ENCODE measurements around the gene RTEL1.
A peak's percentile ranks its signal among the peaks of the same experiment; 100 is the strongest.

Gene RTEL1

GRCh38 chr20:63740627-63741353 lies 82.7 kb downstream of the RTEL1 start:
- peak overlapping the region; percentile 63 for H3K4me3 ChIP-seq (ENCODE audit: low read depth, low read length)
- peak overlapping the region; percentile 57 for H2AFZ ChIP-seq
- H3K27ac ChIP-seq = peak overlapping the region; percentile 66
- no peaks in the 10 kb centered on the region for H3K9me3 ChIP-seq (ENCODE audit: control insufficient read depth, low read length)
- H3K27me3 ChIP-seq (ENCODE audit: control insufficient read depth, insufficient read depth, low read length) = no peaks in the 10 kb centered on the region
- peaks cover 10% of the 10 kb centered on the region for H3K4me1 ChIP-seq
- H3K36me3 ChIP-seq (ENCODE audit: control insufficient read depth, insufficient read depth, low read length) = no peaks in the 10 kb centered on the region
- no peaks in the 10 kb centered on the region for H3K79me2 ChIP-seq
- TF ChIP-seq, protein P1, sequence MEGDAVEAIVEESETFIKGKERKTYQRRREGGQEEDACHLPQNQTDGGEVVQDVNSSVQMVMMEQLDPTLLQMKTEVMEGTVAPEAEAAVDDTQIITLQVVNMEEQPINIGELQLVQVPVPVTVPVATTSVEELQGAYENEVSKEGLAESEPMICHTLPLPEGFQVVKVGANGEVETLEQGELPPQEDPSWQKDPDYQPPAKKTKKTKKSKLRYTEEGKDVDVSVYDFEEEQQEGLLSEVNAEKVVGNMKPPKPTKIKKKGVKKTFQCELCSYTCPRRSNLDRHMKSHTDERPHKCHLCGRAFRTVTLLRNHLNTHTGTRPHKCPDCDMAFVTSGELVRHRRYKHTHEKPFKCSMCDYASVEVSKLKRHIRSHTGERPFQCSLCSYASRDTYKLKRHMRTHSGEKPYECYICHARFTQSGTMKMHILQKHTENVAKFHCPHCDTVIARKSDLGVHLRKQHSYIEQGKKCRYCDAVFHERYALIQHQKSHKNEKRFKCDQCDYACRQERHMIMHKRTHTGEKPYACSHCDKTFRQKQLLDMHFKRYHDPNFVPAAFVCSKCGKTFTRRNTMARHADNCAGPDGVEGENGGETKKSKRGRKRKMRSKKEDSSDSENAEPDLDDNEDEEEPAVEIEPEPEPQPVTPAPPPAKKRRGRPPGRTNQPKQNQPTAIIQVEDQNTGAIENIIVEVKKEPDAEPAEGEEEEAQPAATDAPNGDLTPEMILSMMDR (IDR thresholded peaks at IDR 0.05) = peak; percentile 36
- H3K4me2 ChIP-seq (ENCODE audit: low read length) = peak overlapping the region; percentile 70
- no peak overlapping the region for H3K9ac ChIP-seq

DNA sequence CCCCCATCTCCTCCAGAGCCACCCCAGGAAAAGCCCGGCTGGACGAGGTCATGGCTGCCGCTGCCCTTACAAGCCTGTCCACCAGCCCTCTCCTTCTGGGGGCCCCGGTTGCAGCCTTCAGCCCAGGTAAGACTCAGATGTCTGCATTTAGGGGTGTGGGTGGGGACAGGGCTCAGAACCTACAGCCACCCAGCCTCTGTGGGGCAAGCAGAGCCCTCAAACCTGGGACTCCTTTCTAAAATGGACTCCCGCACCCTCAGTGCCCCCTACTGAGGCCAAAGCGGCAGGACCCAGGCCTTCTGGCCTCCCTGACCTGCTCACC lies 83.2 kb downstream of the RTEL1 start:
- peak overlapping the region; percentile 66 for H3K27ac ChIP-seq
- H3K9me3 ChIP-seq (ENCODE audit: control insufficient read depth, low read length) = no peaks in the 10 kb centered on the region
- H3K4me3 ChIP-seq (ENCODE audit: low read depth, low read length) = peak overlapping the region; percentile 63
- no peak overlapping the region for H3K9ac ChIP-seq
- no peaks in the 10 kb centered on the region for H3K36me3 ChIP-seq (ENCODE audit: control insufficient read depth, insufficient read depth, low read length)
- no peak overlapping the region for H2AFZ ChIP-seq
- TF ChIP-seq, protein P1 (IDR thresholded peaks at IDR 0.05) = no peak
- H3K4me2 ChIP-seq (ENCODE audit: low read length) = peak overlapping the region; percentile 70
- H3K27me3 ChIP-seq (ENCODE audit: control insufficient read depth, insufficient read depth, low read length) = no peaks in the 10 kb centered on the region
- no peaks in the 10 kb centered on the region for H3K79me2 ChIP-seq
- peaks cover 10% of the 10 kb centered on the region for H3K4me1 ChIP-seq

DNA sequence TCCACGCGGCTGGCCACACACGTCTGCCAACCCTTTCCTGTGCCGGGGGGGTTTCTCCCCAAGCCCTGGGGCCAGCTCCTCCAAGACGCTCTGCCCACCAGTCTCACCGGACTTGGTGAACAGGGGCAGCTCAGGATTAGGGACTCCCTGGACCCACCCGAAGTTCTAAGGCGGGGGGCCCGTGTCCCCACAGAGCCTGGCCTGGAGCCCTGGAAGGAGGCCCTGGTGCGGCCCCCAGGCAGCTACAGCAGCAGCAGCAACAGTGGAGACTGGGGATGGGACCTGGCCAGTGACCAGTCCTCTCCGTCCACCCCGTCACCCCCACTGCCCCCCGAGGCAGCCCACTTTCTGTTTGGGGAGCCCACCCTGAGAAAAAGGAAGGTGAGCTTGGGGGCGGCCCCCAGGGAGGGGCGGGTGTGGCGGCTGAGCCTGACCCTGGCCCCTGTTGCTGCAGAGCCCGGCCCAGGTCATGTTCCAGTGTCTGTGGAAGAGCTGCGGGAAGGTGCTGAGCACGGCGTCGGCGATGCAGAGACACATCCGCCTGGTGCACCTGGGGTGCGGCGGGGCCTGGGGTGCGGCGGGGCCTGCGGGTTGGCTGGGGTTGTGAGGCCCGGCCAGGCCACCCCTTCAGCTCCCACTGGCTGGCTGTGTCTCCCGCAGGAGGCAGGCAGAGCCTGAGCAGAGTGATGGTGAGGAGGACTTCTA lies 83.7 kb downstream of the RTEL1 start:
- no peaks in the 10 kb centered on the region for H3K27me3 ChIP-seq (ENCODE audit: control insufficient read depth, insufficient read depth, low read length)
- no peaks in the 10 kb centered on the region for H3K36me3 ChIP-seq (ENCODE audit: control insufficient read depth, insufficient read depth, low read length)
- no peak overlapping the region for H3K9ac ChIP-seq
- H3K9me3 ChIP-seq (ENCODE audit: control insufficient read depth, low read length) = no peaks in the 10 kb centered on the region
- peaks cover 10% of the 10 kb centered on the region for H3K4me1 ChIP-seq
- peak overlapping the region; percentile 70 for H3K4me2 ChIP-seq (ENCODE audit: low read length)
- no peak overlapping the region for H2AFZ ChIP-seq
- TF ChIP-seq, protein P1 (IDR thresholded peaks at IDR 0.05) = no peak
- no peaks in the 10 kb centered on the region for H3K79me2 ChIP-seq
- peak overlapping the region; percentile 63 for H3K4me3 ChIP-seq (ENCODE audit: low read depth, low read length)
- H3K27ac ChIP-seq = peak overlapping the region; percentile 66

- TF ChIP-seq, protein P1 (IDR thresholded peaks at IDR 0.05) = no peak
- H3K36me3 ChIP-seq (ENCODE audit: control insufficient read depth, insufficient read depth, low read length) = no peaks in the 10 kb centered on the region
- no peak overlapping the region for H3K27ac ChIP-seq
Observed at GRCh38 chr20:63742381-63743024, 84.4 kb downstream of the RTEL1 start.

More at GRCh38 chr20:63742381-63743024, 84.4 kb downstream of the RTEL1 start:
- Histone ChIP-seq H3K4me2 (ENCODE audit: low read length) (no peak overlapping the region), H3K27me3 (ENCODE audit: control insufficient read depth, insufficient read depth, low read length) (no peaks in the 10 kb centered on the region), H2AFZ (no peak overlapping the region), H3K9me3 (ENCODE audit: control insufficient read depth, low read length) (no peaks in the 10 kb centered on the region), H3K4me1 (peaks cover 10% of the 10 kb centered on the region), H3K4me3 (ENCODE audit: low read depth, low read length) (no peak overlapping the region), H3K79me2 (no peaks in the 10 kb centered on the region), H3K9ac (no peak overlapping the region)
